Measurements from ENCODE around the gene ZNF688. TPM values are rescaled to one million over a fixed set of nuclear protein-coding genes. Genes with fewer than 3 reads are reported as not detected.

ZNF688 gene
- total and polyA plus RNA-seq, 9 of the 15 experiments (the other 6 are each of a cell fraction or from before 2014, with no cell fraction given) = 0.48 to 12.9 (median 4.5) TPM

DNA sequence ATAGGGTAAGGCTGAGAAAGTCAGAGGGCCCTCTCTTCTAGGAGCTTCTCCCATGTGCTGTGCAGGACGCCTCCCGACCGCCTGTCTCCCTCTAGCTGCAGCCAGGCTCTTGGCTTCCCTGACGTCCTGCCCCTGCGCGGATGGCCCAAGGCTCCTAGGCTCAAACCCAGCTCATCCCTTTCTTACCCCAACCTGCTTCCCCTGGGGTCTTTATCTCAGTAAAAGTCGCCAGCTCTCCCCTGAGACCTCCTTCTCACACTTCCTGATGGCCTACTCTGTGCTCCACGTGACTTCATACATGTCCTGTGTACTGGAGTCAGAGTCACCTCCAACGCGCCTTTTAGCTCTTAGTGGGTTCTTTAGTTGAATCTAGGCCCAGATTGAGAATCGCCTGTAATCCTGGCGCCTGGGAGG, 35.7 kb downstream of the ZNF688 start (continued):
- TF ChIP-seq ZNF449 (CRISPR knock-in tag; IDR thresholded peaks at IDR 0.05) (no peak), FOSL1 (tag; conservative IDR thresholded peaks at IDR 0.05) (no peak; the same call in 1 of the 2 replicates), ZNF57 (CRISPR knock-in tag; IDR thresholded peaks at IDR 0.05) (no peak), NFE2L1 (tag; IDR thresholded peaks at IDR 0.05; ENCODE audit: borderline replicate concordance, low read depth) (no peak), ZNF408 (CRISPR knock-in tag; IDR thresholded peaks at IDR 0.05; ENCODE audit: low read depth) (no peak), CTCF (IDR thresholded peaks at IDR 0.05 in 2 of 3, conservative IDR thresholded peaks at IDR 0.05 in 1 of 3; ENCODE audit: insufficient read depth in 2 of 3, low read depth in 1 of 3, low read length in 3 of 3) (peak; percentile 80 to 85 (median 82)), ZBTB26 (CRISPR knock-in tag; IDR thresholded peaks at IDR 0.05) (0 out of 2 replicates have a peak, but pooled peaks have one; percentile 21), ZSCAN29 (IDR thresholded peaks at IDR 0.05) (no peak), NCOR1 (IDR thresholded peaks at IDR 0.05) (no peak), ELF4 (CRISPR knock-in tag; IDR thresholded peaks at IDR 0.05) (0 out of 2 replicates have a peak, but pooled peaks have one; percentile 30), ZNF197 (CRISPR knock-in tag; IDR thresholded peaks at IDR 0.05; ENCODE audit: low read depth) (no peak), ZFP1 (CRISPR knock-in tag; IDR thresholded peaks at IDR 0.05) (no peak), SIX5 (IDR thresholded peaks at IDR 0.05; ENCODE audit: borderline replicate concordance in 1 of 2, insufficient read depth in 1 of 2, low read depth in 1 of 2, low read length in 2 of 2) (no peak), CREB5 (CRISPR knock-in tag; IDR thresholded peaks at IDR 0.05) (no peak), CTBP1 (IDR thresholded peaks at IDR 0.05; ENCODE audit: borderline replicate concordance) (no peak), ZNF263 (CRISPR knock-in tag; IDR thresholded peaks at IDR 0.05; ENCODE audit: borderline replicate concordance) (peak; percentile 52; the same call in 1 of the 2 replicates), NR3C1 (CRISPR knock-in tag; IDR thresholded peaks at IDR 0.05) (no peak), LCOR (CRISPR knock-in tag; IDR thresholded peaks at IDR 0.05) (no peak), GTF2F1 (IDR thresholded peaks at IDR 0.05; ENCODE audit: low read depth, low read length) (no peak)
- TF ChIP-seq, protein P1, sequence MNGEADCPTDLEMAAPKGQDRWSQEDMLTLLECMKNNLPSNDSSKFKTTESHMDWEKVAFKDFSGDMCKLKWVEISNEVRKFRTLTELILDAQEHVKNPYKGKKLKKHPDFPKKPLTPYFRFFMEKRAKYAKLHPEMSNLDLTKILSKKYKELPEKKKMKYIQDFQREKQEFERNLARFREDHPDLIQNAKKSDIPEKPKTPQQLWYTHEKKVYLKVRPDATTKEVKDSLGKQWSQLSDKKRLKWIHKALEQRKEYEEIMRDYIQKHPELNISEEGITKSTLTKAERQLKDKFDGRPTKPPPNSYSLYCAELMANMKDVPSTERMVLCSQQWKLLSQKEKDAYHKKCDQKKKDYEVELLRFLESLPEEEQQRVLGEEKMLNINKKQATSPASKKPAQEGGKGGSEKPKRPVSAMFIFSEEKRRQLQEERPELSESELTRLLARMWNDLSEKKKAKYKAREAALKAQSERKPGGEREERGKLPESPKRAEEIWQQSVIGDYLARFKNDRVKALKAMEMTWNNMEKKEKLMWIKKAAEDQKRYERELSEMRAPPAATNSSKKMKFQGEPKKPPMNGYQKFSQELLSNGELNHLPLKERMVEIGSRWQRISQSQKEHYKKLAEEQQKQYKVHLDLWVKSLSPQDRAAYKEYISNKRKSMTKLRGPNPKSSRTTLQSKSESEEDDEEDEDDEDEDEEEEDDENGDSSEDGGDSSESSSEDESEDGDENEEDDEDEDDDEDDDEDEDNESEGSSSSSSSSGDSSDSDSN (IDR thresholded peaks at IDR 0.05; ENCODE audit: borderline replicate concordance in 1 of 2, low read depth in 2 of 2, low read length in 2 of 2) = 0 out of 4 replicates have a peak, but pooled peaks of 1 of the 2 experiments have one; percentile 48
